ENCODE measurements around the gene CT45A6. TPM values are rescaled to one million over a fixed set of nuclear protein-coding genes. Genes with fewer than 3 reads are reported as not detected.
"Not testable (repeated sequence)": the region's sequence is repeated elsewhere in the genome, so short reads cannot be mapped to it uniquely, and the experiment has no call there.

Gene CT45A6, protein sequence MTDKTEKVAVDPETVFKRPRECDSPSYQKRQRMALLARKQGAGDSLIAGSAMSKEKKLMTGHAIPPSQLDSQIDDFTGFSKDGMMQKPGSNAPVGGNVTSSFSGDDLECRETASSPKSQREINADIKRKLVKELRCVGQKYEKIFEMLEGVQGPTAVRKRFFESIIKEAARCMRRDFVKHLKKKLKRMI
- total RNA-seq = not detected in 2 replicates

GRCh38 chrX:135802687-135803086 lies at the start of gene CT45A6:
Gene CT45A6, minus strand, starts transcription at chrX:135802787. Its CDS starts 3,794 bp downstream, at chrX:135798993.
- H3K27me3 Mint-ChIP-seq (ENCODE audit: low read depth); H3K4me3 Mint-ChIP-seq (ENCODE audit: low read depth); H3K4me1 Mint-ChIP-seq (ENCODE audit: low read depth); H3K9me3 Mint-ChIP-seq; DNase-seq (ENCODE audit: low spot score); H3K27ac Mint-ChIP-seq; intact Hi-C loops (cut with micrococcal nuclease); H3K36me3 Mint-ChIP-seq (ENCODE audit: low read depth): not testable (repeated sequence)

- H3K36me3 Mint-ChIP-seq (ENCODE audit: low read depth); DNase-seq (ENCODE audit: low spot score); H3K4me3 Mint-ChIP-seq (ENCODE audit: low read depth); H3K4me1 Mint-ChIP-seq (ENCODE audit: low read depth); intact Hi-C loops (cut with micrococcal nuclease); H3K27me3 Mint-ChIP-seq (ENCODE audit: low read depth); H3K9me3 Mint-ChIP-seq; H3K27ac Mint-ChIP-seq: not testable (repeated sequence)
Observed at GRCh38 chrX:135837180-135837579, 34.6 kb upstream of the CT45A6 start, which contains the start of gene CT45A7. Gene CT45A7, minus strand, starts transcription at chrX:135837280. Its CDS starts 3,747 bp downstream, at chrX:135833533.

- DNase-seq (ENCODE audit: low spot score); intact Hi-C loops (cut with micrococcal nuclease); H3K36me3 Mint-ChIP-seq (ENCODE audit: low read depth); H3K27me3 Mint-ChIP-seq (ENCODE audit: low read depth); H3K4me3 Mint-ChIP-seq (ENCODE audit: low read depth); H3K9me3 Mint-ChIP-seq; H3K27ac Mint-ChIP-seq; H3K4me1 Mint-ChIP-seq (ENCODE audit: low read depth): not testable (repeated sequence)
Observed at GRCh38 chrX:135819912-135820311, 17.3 kb upstream of the CT45A6 start, which contains the start of gene CT45A2. Gene CT45A2, minus strand, starts transcription at chrX:135820012. Its CDS starts 3,747 bp downstream, at chrX:135816265.

- DNase-seq (ENCODE audit: low spot score); H3K27me3 Mint-ChIP-seq (ENCODE audit: low read depth); H3K4me1 Mint-ChIP-seq (ENCODE audit: low read depth); H3K9me3 Mint-ChIP-seq; H3K36me3 Mint-ChIP-seq (ENCODE audit: low read depth); intact Hi-C loops (cut with micrococcal nuclease); H3K27ac Mint-ChIP-seq; H3K4me3 Mint-ChIP-seq (ENCODE audit: low read depth): not testable (repeated sequence)
Observed at GRCh38 chrX:135785403-135785802, 17.2 kb downstream of the CT45A6 start, which contains the start of gene CT45A5. Gene CT45A5, minus strand, starts transcription at chrX:135785503. Its CDS starts 3,774 bp downstream, at chrX:135781729.

- H3K9me3 Mint-ChIP-seq; H3K4me1 Mint-ChIP-seq (ENCODE audit: low read depth); intact Hi-C loops (cut with micrococcal nuclease); DNase-seq (ENCODE audit: low spot score); H3K4me3 Mint-ChIP-seq (ENCODE audit: low read depth); H3K27ac Mint-ChIP-seq; H3K27me3 Mint-ChIP-seq (ENCODE audit: low read depth); H3K36me3 Mint-ChIP-seq (ENCODE audit: low read depth): not testable (repeated sequence)
Observed at GRCh38 chrX:135768091-135768490, 34.5 kb downstream of the CT45A6 start, which contains the start of gene CT45A3. Gene CT45A3, minus strand, starts transcription at chrX:135768191. Its CDS starts 3,747 bp downstream, at chrX:135764444.

- H3K36me3 Mint-ChIP-seq (ENCODE audit: low read depth); intact Hi-C loops (cut with micrococcal nuclease); H3K27me3 Mint-ChIP-seq (ENCODE audit: low read depth); H3K9me3 Mint-ChIP-seq; H3K27ac Mint-ChIP-seq; DNase-seq (ENCODE audit: low spot score); H3K4me1 Mint-ChIP-seq (ENCODE audit: low read depth); H3K4me3 Mint-ChIP-seq (ENCODE audit: low read depth): not testable (repeated sequence)
Observed at GRCh38 chrX:135744739-135745138, 57.8 kb downstream of the CT45A6 start.

Other genes starting within 250 kb of the CT45A6 start
- gene CT45A1, start 89.1 kb downstream of the CT45A6 start, total RNA-seq = not detected in 2 replicates
- gene CT45A3, start 34.6 kb downstream of the CT45A6 start, total RNA-seq = not detected in 2 replicates
- gene CT45A5, start 17.3 kb downstream of the CT45A6 start, total RNA-seq = not detected in 2 replicates
- gene CT45A2, start 17.2 kb upstream of the CT45A6 start, total RNA-seq = not detected in 2 replicates
- gene CT45A7, start 34.5 kb upstream of the CT45A6 start, total RNA-seq = not detected in 2 replicates
- gene CT45A8, start 51.8 kb upstream of the CT45A6 start, total RNA-seq = not detected in 2 replicates
- gene CT45A9, start 69.0 kb upstream of the CT45A6 start, total RNA-seq = not detected in 2 replicates
- gene CT45A10, start 90.7 kb upstream of the CT45A6 start, total RNA-seq = not detected in 2 replicates
- gene SAGE1, start 90.9 kb upstream of the CT45A6 start, total RNA-seq = not detected in 2 replicates
- 24.0 and 24.6 TPM in 2 replicates for gene MMGT1, start 171.2 kb upstream of the CT45A6 start, total RNA-seq
- 10.5 and 10.7 TPM in 2 replicates for gene SLC9A6, start 182.6 kb upstream of the CT45A6 start, total RNA-seq